Hindlimb muscle (tissue), 1 donor: ENCODE data around the gene TTR. TPM values are rescaled to one million over a fixed set of nuclear protein-coding genes. Genes with fewer than 3 reads are reported as not detected.

Source experiments
- DNase-seq: peaks from one replicate; pipeline ENCODE4 v3.0.0-alpha.2; 2013
- polyA plus RNA-seq: library from polyadenylated mRNA; unstranded; fragments of 120-200 nt; gene quantifications from one replicate; pipeline ENCODE4 v1.2.1, GENCODE V29; 2013; ENCODE audit not compliant: insufficient read length

The TTR gene
- polyA plus RNA-seq = not detected

- DNase-seq = no peak
Measured at GRCh38 chr18:31591628-31592027, at the start of gene TTR. TSS of gene TTR (plus strand) at chr18:31591877. CDS start at chr18:31591903, 26 bp downstream.

- no peak for DNase-seq
Measured at GRCh38 chr18:31546476-31546875, 45.2 kb upstream of the TTR start.

- DNase-seq = no peak
Measured at GRCh38 chr18:31548853-31549252, 42.8 kb upstream of the TTR start.

- no peak for DNase-seq
Measured at GRCh38 chr18:31549416-31549815, 42.3 kb upstream of the TTR start.

GRCh38 chr18:31551883-31552282 is 39.8 kb upstream of the TTR start:
- no peak for DNase-seq

- no peak for DNase-seq
Measured at GRCh38 chr18:31553800-31554199, 37.9 kb upstream of the TTR start.

GRCh38 chr18:31554776-31555175 is 36.9 kb upstream of the TTR start:
- DNase-seq = no peak

- peak; percentile 71 for DNase-seq
Measured at GRCh38 chr18:31555971-31556747, 35.5 kb upstream of the TTR start.

- no peak for DNase-seq
Measured at GRCh38 chr18:31557446-31557845, 34.2 kb upstream of the TTR start.

GRCh38 chr18:31558567-31558966 is 33.1 kb upstream of the TTR start:
- DNase-seq = no peak

GRCh38 chr18:31562726-31563125 is 29.0 kb upstream of the TTR start:
- DNase-seq = no peak

GRCh38 chr18:31563778-31564177 is 27.9 kb upstream of the TTR start:
- no peak for DNase-seq

GRCh38 chr18:31565345-31565744 is 26.3 kb upstream of the TTR start:
- no peak for DNase-seq

GRCh38 chr18:31565782-31566512 is 25.7 kb upstream of the TTR start:
- no peak for DNase-seq

- DNase-seq = no peak
Measured at GRCh38 chr18:31566576-31567306, 24.9 kb upstream of the TTR start.

- no peak for DNase-seq
Measured at GRCh38 chr18:31572368-31572767, 19.3 kb upstream of the TTR start.

GRCh38 chr18:31573051-31573450 is 18.6 kb upstream of the TTR start:
- DNase-seq = no peak

- DNase-seq = no peak
Measured at GRCh38 chr18:31574359-31574758, 17.3 kb upstream of the TTR start.

- DNase-seq = no peak
Measured at GRCh38 chr18:31575515-31576257, 16.0 kb upstream of the TTR start.

- no peak for DNase-seq
Measured at GRCh38 chr18:31576670-31577069, 15.0 kb upstream of the TTR start.

- no peak for DNase-seq
Measured at GRCh38 chr18:31577195-31577594, 14.5 kb upstream of the TTR start.

- DNase-seq = no peak
Measured at GRCh38 chr18:31578126-31578525, 13.6 kb upstream of the TTR start.

- no peak for DNase-seq
Measured at GRCh38 chr18:31579375-31579774, 12.3 kb upstream of the TTR start.
